Uterus (tissue), 4 donors: ENCODE results near the gene DDIT4. TPM values are rescaled to one million over a fixed set of nuclear protein-coding genes. Genes with fewer than 3 reads are reported as not detected.
A peak's percentile ranks its signal among the peaks of the same experiment; 100 is the strongest.

Source experiments
- DNase-seq, 2 donors: peaks; one replicate each; pipeline ENCODE4 v3.0.0-alpha.2; 2019 to 2020
- H3K27ac ChIP-seq, 2 donors: fragments of 200-600 bp; sonication (generic); 1 replicate in 1 of 2; 2 replicates in 1 of 2; pipeline ENCODE4 v1.5.1; 2016 to 2018
- H3K27me3 ChIP-seq, 2 donors: fragments of 200-600 bp; sonication (generic); one replicate each; pipeline ENCODE4 v1.5.1; 2018 to 2019; ENCODE audit warnings: control low read depth in 1 of 2
- H3K36me3 ChIP-seq, 2 donors: fragments of 200-600 bp; sonication (generic); one replicate each; pipeline ENCODE4 v1.5.1; 2019; ENCODE audit warnings: control low read depth in 1 of 2
- H3K4me1 ChIP-seq, 2 donors: fragments of 200-600 bp; sonication (generic); one replicate each; pipeline ENCODE4 v1.5.1; 2018 to 2019; ENCODE audit warnings: control low read depth in 1 of 2
- H3K4me3 ChIP-seq, 2 donors: fragments of 200-600 bp; sonication (generic); 1 replicate in 1 of 2; 2 replicates in 1 of 2; pipeline ENCODE4 v1.5.1; 2018 to 2019; ENCODE audit warnings: mild to moderate bottlenecking in 1 of 2
- H3K9me3 ChIP-seq, 2 donors: fragments of 200-600 bp; sonication (generic); one replicate each; pipeline ENCODE4 v1.5.1; 2019; ENCODE audit warnings: control low read depth in 1 of 2
- CTCF ChIP-seq, 4 experiments: fragments of 200-600 bp in 2 of 4; fragments of 450-650 bp in 2 of 4; sonication (generic) in 2 of 4; IDR thresholded peaks; one replicate each; pipeline ENCODE4 v1.5.1; 2016 to 2019; ENCODE audit warnings: antibody characterized with exemption in 4 of 4, mild to moderate bottlenecking in 2 of 4, moderate library complexity in 1 of 4
- POLR2A ChIP-seq, 2 donors: fragments of 450-650 bp; IDR thresholded peaks; one replicate each; pipeline ENCODE4 v1.6.1; 2016; ENCODE audit warnings: antibody characterized with exemption in 2 of 2, mild to moderate bottlenecking in 1 of 2, moderate library complexity in 1 of 2
- intact Hi-C: fragments of 100-400 bp; cut with DNase I; formaldehyde crosslinking; loops from one replicate; pipeline ENCODE4 v1.15.1; 2023; ENCODE audit warnings: low total_unique reads
- total RNA-seq, 4 donors: library from RNA; depleted of rRNA in 3 of 4; stranded (reverse); fragments of >200 nt in 3 of 4; gene quantifications; one replicate each; pipeline versions ENCODE4 v1.1.0 to v1.2.4, GENCODE V29; 2014 to 2023
- donor health status: DM: yes; HTN: yes; CAD: no.

DDIT4 gene
- total RNA-seq, 4 donors from 2014 or later = 118 to 210 (median 145) TPM

- no peak overlapping the region for H3K27ac ChIP-seq
- intact Hi-C loops = no loop called here
- TF ChIP-seq CTCF (IDR thresholded peaks at IDR 0.05) = no peak
- no peak for TF ChIP-seq POLR2A (IDR thresholded peaks at IDR 0.05)
- DNase-seq = no peak
- H3K4me1 ChIP-seq = peaks cover 0 to 17% of the 10 kb centered on the region in 2 donors
- H3K4me3 ChIP-seq = no peak overlapping the region
- no peaks in the 10 kb centered on the region for H3K36me3 ChIP-seq
- no peaks in the 10 kb centered on the region for H3K27me3 ChIP-seq
- H3K9me3 ChIP-seq = no peaks in the 10 kb centered on the region
Observed at GRCh38 chr10:72312865-72313391, 39.2 kb downstream of the DDIT4 start.

DNA sequence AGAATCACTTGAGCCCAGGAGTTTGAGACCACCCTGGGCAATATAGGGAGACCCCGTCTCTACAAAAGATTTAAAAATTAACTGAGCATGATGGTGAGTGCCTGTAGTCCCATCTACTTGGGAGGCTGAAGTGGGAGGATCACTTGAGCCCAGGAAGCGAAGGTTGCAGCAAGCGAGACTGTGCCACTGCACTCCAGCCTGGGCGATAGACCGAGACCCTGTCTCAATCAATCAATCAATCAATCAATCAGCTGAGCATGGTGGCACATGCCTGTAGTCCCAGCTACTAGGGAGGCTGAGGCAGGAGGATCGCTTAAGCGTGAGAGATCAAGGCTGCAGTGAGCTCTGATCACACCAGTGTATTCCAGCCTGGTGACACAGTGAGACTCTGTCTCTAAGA lies 40.5 kb downstream of the DDIT4 start:
- peaks cover 0 to 8% of the 10 kb centered on the region in 2 donors for H3K4me1 ChIP-seq
- no peak overlapping the region for H3K4me3 ChIP-seq
- H3K27me3 ChIP-seq = no peaks in the 10 kb centered on the region
- no peak overlapping the region for H3K27ac ChIP-seq
- H3K9me3 ChIP-seq = no peaks in the 10 kb centered on the region
- TF ChIP-seq CTCF (IDR thresholded peaks at IDR 0.05) = no peak
- no peak for TF ChIP-seq POLR2A (IDR thresholded peaks at IDR 0.05)
- H3K36me3 ChIP-seq = no peaks in the 10 kb centered on the region
- intact Hi-C loops = no loop called here
- DNase-seq = no peak

- intact Hi-C loops = no loop called here
Observed at GRCh38 chr10:72315054-72315453, 41.3 kb downstream of the DDIT4 start.

GRCh38 chr10:72315611-72316385 lies 42.1 kb downstream of the DDIT4 start:
- TF ChIP-seq CTCF (IDR thresholded peaks at IDR 0.05) (no peak), POLR2A (IDR thresholded peaks at IDR 0.05) (no peak)

More at GRCh38 chr10:72315054-72315453, 41.3 kb downstream of the DDIT4 start:
- DNase-seq = no peak
- Histone ChIP-seq H3K4me1 (peaks cover 0 to 8% of the 10 kb centered on the region in 2 donors), H3K27ac (peak overlapping the region; percentile 12 to 69), H3K9me3 (no peaks in the 10 kb centered on the region), H3K4me3 (no peak overlapping the region), H3K27me3 (no peaks in the 10 kb centered on the region), H3K36me3 (no peaks in the 10 kb centered on the region)
- TF ChIP-seq CTCF (IDR thresholded peaks at IDR 0.05) (no peak), POLR2A (IDR thresholded peaks at IDR 0.05) (no peak)

GRCh38 chr10:72316386-72316700 lies 42.6 kb downstream of the DDIT4 start:
- TF ChIP-seq POLR2A (IDR thresholded peaks at IDR 0.05) (no peak), CTCF (IDR thresholded peaks at IDR 0.05) (no peak)
- Histone ChIP-seq H3K27ac (peak overlapping the region; percentile 12 to 69), H3K4me1 (peaks cover 0 to 8% of the 10 kb centered on the region in 2 donors), H3K4me3 (no peak overlapping the region), H3K27me3 (no peaks in the 10 kb centered on the region), H3K9me3 (no peaks in the 10 kb centered on the region), H3K36me3 (no peaks in the 10 kb centered on the region)
- intact Hi-C loops = no loop called here
- DNase-seq = no peak

More at GRCh38 chr10:72315611-72316385, 42.1 kb downstream of the DDIT4 start:
- DNase-seq = peak; percentile 50 to 67
- Histone ChIP-seq H3K27ac (peak overlapping the region; percentile 12 to 69), H3K36me3 (no peaks in the 10 kb centered on the region), H3K27me3 (no peaks in the 10 kb centered on the region), H3K9me3 (no peaks in the 10 kb centered on the region), H3K4me1 (peaks cover 0 to 8% of the 10 kb centered on the region in 2 donors), H3K4me3 (no peak overlapping the region)
- intact Hi-C loops = no loop called here
